Upper lobe of left lung (tissue), 4 donors: ENCODE results near the gene SDHAF1.

Source experiments
- CTCF ChIP-seq, 6 experiments: fragments of 450-650 bp in 4 of 6; fragments of 200-600 bp in 2 of 6; sonication (generic) in 2 of 6; IDR thresholded peaks; one replicate each; pipeline ENCODE4 v1.5.1; 2016 to 2019; ENCODE audit warnings: antibody characterized with exemption in 6 of 6
- EP300 ChIP-seq, 4 donors: sonication (generic); formaldehyde crosslinking; IDR thresholded peaks; one replicate each; pipeline ENCODE4 v1.5.1; 2017; ENCODE audit warnings: antibody characterized with exemption in 4 of 4, control low read depth in 2 of 4
- POLR2A ChIP-seq, 4 donors: fragments of 450-650 bp; IDR thresholded peaks; one replicate each; pipeline ENCODE4 v1.5.1; 2016 to 2017; ENCODE audit warnings: antibody characterized with exemption in 4 of 4, mild to moderate bottlenecking in 2 of 4
- POLR2AphosphoS5 ChIP-seq, 2 donors: sonication (generic); formaldehyde crosslinking; IDR thresholded peaks; one replicate each; pipeline ENCODE4 v1.5.1; 2017; ENCODE audit warnings: antibody characterized with exemption in 2 of 2

- TF ChIP-seq EP300 (IDR thresholded peaks at IDR 0.05) (no peak), POLR2A (IDR thresholded peaks at IDR 0.05) (no peak), CTCF (IDR thresholded peaks at IDR 0.05) (no peak), POLR2AphosphoS5 (IDR thresholded peaks at IDR 0.05) (no peak)
Observed at GRCh38 chr19:35975608-35976214, 19.3 kb upstream of the SDHAF1 start.
